NT2/D1 (cell line): ENCODE data around the gene ITSN1.

ENCODE experiments used
- DNase-seq: peaks from one replicate; pipeline ENCODE4 v3.0.0-alpha.2; 2011; ENCODE audit warnings: low read depth, low spot score
- H3K27me3 ChIP-seq: 2 replicates; pipeline ENCODE4 v1.6.0; 2011; ENCODE audit warnings: mild to moderate bottlenecking; ENCODE audit not compliant: insufficient read length, insufficient read depth
- H3K36me3 ChIP-seq: 2 replicates; pipeline ENCODE4 v1.6.1; 2011; ENCODE audit warnings: mild to moderate bottlenecking, low read length, mixed read lengths; ENCODE audit not compliant: insufficient read depth, insufficient read length
- H3K4me1 ChIP-seq: 2 replicates; pipeline ENCODE4 v1.5.1; 2011; ENCODE audit not compliant: insufficient read depth, insufficient read length
- H3K4me3 ChIP-seq: 2 replicates; pipeline ENCODE4 v1.5.1; 2011; ENCODE audit warnings: low read depth; ENCODE audit not compliant: insufficient read length
- H3K9ac ChIP-seq: 2 replicates; pipeline ENCODE4 v1.6.0; 2011; ENCODE audit warnings: low read depth; ENCODE audit not compliant: insufficient read length
- H3K9me3 ChIP-seq: 2 replicates; pipeline ENCODE4 v1.5.1; 2011; ENCODE audit warnings: mild to moderate bottlenecking, low read length; ENCODE audit not compliant: insufficient read depth
- SUZ12 ChIP-seq: IDR thresholded peaks from 2 replicates; pipeline ENCODE4 v1.6.1; 2011; ENCODE audit not compliant: insufficient read length, insufficient read depth; ENCODE audit errors: extremely low read depth
- YY1 ChIP-seq: IDR thresholded peaks from 2 replicates; pipeline ENCODE4 v1.6.1; 2011; ENCODE audit not compliant: insufficient read length, insufficient read depth
- ZNF274 ChIP-seq: IDR thresholded peaks from 2 replicates; pipeline ENCODE4 v1.6.1; 2011; ENCODE audit warnings: mild to moderate bottlenecking, low read depth, low read length

Gene ITSN1

GRCh38 chr21:33677450-33677849 is 35.1 kb downstream of the ITSN1 start:
- no peak overlapping the region for H3K9ac ChIP-seq
- no peak overlapping the region for H3K4me3 ChIP-seq
- H3K4me1 ChIP-seq = peaks cover 4% of the 10 kb centered on the region
- no peaks in the 10 kb centered on the region for H3K36me3 ChIP-seq
- no peak for DNase-seq
- 0 out of 2 replicates have a peak, but pooled peaks cover 5% of the 10 kb centered on the region for H3K9me3 ChIP-seq
- TF ChIP-seq YY1 (no peak), ZNF274 (no peak), SUZ12 (no peak)
- H3K27me3 ChIP-seq = no peaks in the 10 kb centered on the region

GRCh38 chr21:33680870-33681269 is 38.6 kb downstream of the ITSN1 start:
- TF ChIP-seq YY1 = no peak
- TF ChIP-seq SUZ12 = no peak
- TF ChIP-seq ZNF274 = no peak
- Histone ChIP-seq H3K27me3 (no peaks in the 10 kb centered on the region), H3K9ac (no peak overlapping the region), H3K4me3 (no peak overlapping the region), H3K4me1 (peaks cover 7% of the 10 kb centered on the region), H3K36me3 (no peaks in the 10 kb centered on the region), H3K9me3 (0 out of 2 replicates have a peak, but pooled peaks cover 5% of the 10 kb centered on the region)
- no peak for DNase-seq

DNA sequence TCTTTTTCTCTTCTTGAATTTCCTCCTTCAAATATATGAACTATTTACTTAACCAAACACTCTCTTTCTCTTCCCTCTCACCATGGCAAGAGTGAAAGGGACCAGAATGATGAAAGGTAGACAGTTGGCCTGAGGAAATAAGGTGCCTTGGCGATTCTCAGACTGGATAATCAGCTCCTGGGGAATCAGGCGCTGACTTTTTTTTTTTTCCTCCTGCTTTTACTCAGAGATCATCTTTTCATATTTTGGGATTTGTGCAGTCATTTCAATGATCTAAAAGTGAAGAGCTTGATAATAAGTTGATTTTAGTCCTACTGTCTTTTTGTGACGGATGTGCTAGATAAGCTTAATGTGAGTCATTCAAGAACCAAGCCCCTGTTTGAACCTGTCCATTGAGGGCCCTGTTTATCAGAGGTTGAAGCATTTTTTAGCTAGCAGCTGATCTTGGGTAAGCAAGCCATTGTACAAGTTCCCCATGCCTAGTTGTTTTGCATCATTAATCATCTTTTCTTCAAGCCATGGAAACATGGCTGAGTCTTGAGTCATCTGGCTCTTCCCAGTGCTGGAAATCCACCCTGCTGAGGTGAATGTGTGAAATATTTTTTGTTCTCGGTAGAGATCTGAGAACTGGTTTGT is 40.8 kb downstream of the ITSN1 start:
- TF ChIP-seq SUZ12 (no peak), YY1 (no peak), ZNF274 (no peak)
- Histone ChIP-seq H3K4me3 (no peak overlapping the region), H3K27me3 (no peaks in the 10 kb centered on the region), H3K36me3 (no peaks in the 10 kb centered on the region), H3K9ac (peak overlapping the region; percentile 6), H3K4me1 (peaks cover 11% of the 10 kb centered on the region), H3K9me3 (0 out of 2 replicates have a peak, but pooled peaks cover 5% of the 10 kb centered on the region)
- peak; percentile 38 for DNase-seq

DNA sequence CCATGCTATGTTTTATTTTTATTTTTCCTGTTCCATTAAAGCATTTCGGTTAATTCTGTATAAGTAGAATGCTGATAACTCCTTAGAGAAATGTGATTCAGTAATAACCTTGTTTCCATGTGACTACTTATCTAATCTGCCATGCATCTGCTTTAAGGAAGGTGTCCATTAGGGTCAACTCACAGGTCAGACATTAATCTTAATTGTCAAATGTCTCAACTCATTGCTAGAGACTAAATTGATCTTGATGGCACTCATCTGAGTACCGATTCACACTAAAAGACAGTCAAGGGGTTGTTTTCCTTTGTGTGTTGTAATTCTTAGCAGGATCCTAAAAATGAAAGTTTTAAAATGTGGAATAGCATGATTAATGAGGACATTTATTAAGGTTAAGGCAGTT is 41.8 kb downstream of the ITSN1 start:
- no peak for DNase-seq
- no peaks in the 10 kb centered on the region for H3K36me3 ChIP-seq
- no peak overlapping the region for H3K4me3 ChIP-seq
- no peaks in the 10 kb centered on the region for H3K27me3 ChIP-seq
- no peak overlapping the region for H3K9ac ChIP-seq
- H3K9me3 ChIP-seq = 0 out of 2 replicates have a peak, but pooled peaks cover 4% of the 10 kb centered on the region
- peaks cover 11% of the 10 kb centered on the region for H3K4me1 ChIP-seq
- TF ChIP-seq YY1 (no peak), ZNF274 (no peak), SUZ12 (no peak)

DNA sequence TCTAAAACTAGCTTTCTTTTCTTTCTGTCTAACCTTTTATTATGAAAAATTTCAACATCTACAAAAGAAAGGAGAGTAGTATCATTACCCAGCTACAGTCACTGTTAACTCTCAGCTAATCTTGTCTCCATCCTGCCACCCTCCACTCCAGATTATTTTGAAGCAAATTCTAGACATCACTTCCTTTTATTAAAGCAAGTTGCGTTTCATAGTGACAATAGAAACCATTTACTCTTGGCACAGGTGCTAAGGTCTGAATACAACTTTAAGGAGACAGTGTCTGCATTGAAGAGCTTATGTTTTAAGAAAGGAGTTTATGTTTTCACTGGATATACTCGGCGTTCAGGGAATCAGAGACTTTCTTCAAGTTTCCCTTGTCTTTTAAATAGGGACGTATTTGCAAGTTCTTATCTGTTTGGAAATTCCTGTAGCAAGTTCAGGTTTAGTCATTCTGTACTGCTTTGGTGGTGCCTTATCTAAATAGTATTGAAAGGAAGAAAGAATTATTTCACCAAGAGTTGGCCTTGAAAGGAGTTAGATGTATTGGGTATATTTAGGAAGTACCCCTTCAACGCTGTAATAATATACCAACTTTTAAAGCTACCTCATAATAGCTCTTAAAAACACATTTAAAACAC is 42.7 kb downstream of the ITSN1 start:
- peaks cover 11% of the 10 kb centered on the region for H3K4me1 ChIP-seq
- DNase-seq = peak; percentile 83
- no peak overlapping the region for H3K4me3 ChIP-seq
- no peaks in the 10 kb centered on the region for H3K9me3 ChIP-seq
- TF ChIP-seq ZNF274 = no peak
- TF ChIP-seq SUZ12 = no peak
- no peak for TF ChIP-seq YY1
- peak overlapping the region; percentile 28 for H3K9ac ChIP-seq
- no peaks in the 10 kb centered on the region for H3K36me3 ChIP-seq
- H3K27me3 ChIP-seq = no peaks in the 10 kb centered on the region

GRCh38 chr21:33685613-33686197 is 43.4 kb downstream of the ITSN1 start:
- Histone ChIP-seq H3K36me3 (no peaks in the 10 kb centered on the region), H3K4me1 (peaks cover 11% of the 10 kb centered on the region), H3K9me3 (no peaks in the 10 kb centered on the region), H3K27me3 (no peaks in the 10 kb centered on the region), H3K9ac (peak overlapping the region; percentile 28), H3K4me3 (no peak overlapping the region)
- DNase-seq = peak; percentile 40
- no peak for TF ChIP-seq SUZ12
- no peak for TF ChIP-seq YY1
- TF ChIP-seq ZNF274 = no peak

DNA sequence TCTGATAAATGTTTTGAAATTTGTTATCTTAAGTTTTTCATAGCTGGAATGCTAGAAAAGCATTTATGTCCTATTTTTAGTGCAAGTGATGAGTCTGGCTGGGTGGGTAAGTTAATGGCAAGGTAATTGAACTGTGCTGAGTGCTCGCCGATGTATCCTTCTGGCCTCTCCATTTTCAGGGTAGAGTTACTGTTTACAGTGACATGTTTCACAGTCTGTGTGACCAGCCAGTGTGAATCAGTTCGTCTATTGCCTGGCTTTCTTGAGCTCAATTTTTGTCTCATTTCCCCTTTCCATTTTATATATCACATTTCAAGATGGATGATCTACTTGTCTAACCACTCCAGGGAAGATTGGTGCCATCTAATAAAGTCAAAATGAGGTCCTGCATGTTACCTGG is 44.1 kb downstream of the ITSN1 start:
- Histone ChIP-seq H3K9me3 (no peaks in the 10 kb centered on the region), H3K27me3 (no peaks in the 10 kb centered on the region), H3K4me3 (no peak overlapping the region), H3K9ac (no peak overlapping the region), H3K36me3 (no peaks in the 10 kb centered on the region), H3K4me1 (peaks cover 6% of the 10 kb centered on the region)
- DNase-seq = no peak
- no peak for TF ChIP-seq ZNF274

GRCh38 chr21:33687634-33688033 is 45.3 kb downstream of the ITSN1 start:
- Histone ChIP-seq H3K36me3 (no peaks in the 10 kb centered on the region), H3K4me3 (no peak overlapping the region), H3K9me3 (no peaks in the 10 kb centered on the region), H3K27me3 (no peaks in the 10 kb centered on the region), H3K4me1 (peaks cover 6% of the 10 kb centered on the region), H3K9ac (no peak overlapping the region)
- no peak for DNase-seq
- no peak for TF ChIP-seq SUZ12
- TF ChIP-seq YY1 = no peak
- no peak for TF ChIP-seq ZNF274
